ENCODE measurements around the gene SPINK7.
"Not testable (repeated sequence)": the region's sequence is repeated elsewhere in the genome, so short reads cannot be mapped to it uniquely, and the experiment has no call there.

Gene SPINK7

GRCh38 chr5:148312153-148312552, at the start of gene SPINK7:
TSS of gene SPINK7 (plus strand) at chr5:148312423. CDS start at chr5:148312484, 61 bp downstream.
- DNase-seq, result no peak

GRCh38 chr5:148267962-148268361, 44.3 kb upstream of the SPINK7 start:
- no peak for DNase-seq

- DNase-seq, result no peak
These were observed 43.7 kb upstream of the SPINK7 start, which contains the start of gene SPINK13 for GRCh38 chr5:148268566-148268965. TSS of gene SPINK13 (plus strand) at chr5:148268794. CDS start at chr5:148270073, 1,279 bp downstream.

GRCh38 chr5:148275129-148275528, 37.1 kb upstream of the SPINK7 start:
- not testable (repeated sequence) for DNase-seq

GRCh38 chr5:148280893-148281292, 31.3 kb upstream of the SPINK7 start:
- DNase-seq, result not testable (repeated sequence)

GRCh38 chr5:148281336-148281735, 30.9 kb upstream of the SPINK7 start:
- not testable (repeated sequence) for DNase-seq

GRCh38 chr5:148290271-148291195, 21.7 kb upstream of the SPINK7 start:
- DNase-seq, result peak; percentile 21 to 30

- DNase-seq, result no peak
These were observed 14.5 kb upstream of the SPINK7 start for GRCh38 chr5:148297731-148298130.

- DNase-seq, result no peak
These were observed 5.8 kb upstream of the SPINK7 start for GRCh38 chr5:148306446-148306845.

GRCh38 chr5:148309019-148309418, 3.2 kb upstream of the SPINK7 start:
- no peak for DNase-seq

- no peak for DNase-seq
These were observed 2.5 kb upstream of the SPINK7 start for GRCh38 chr5:148309746-148310145.

- no peak for DNase-seq
These were observed 739 bp upstream of the SPINK7 start for GRCh38 chr5:148311484-148311883.

- no peak for DNase-seq
These were observed 2.0 kb downstream of the SPINK7 start for GRCh38 chr5:148314187-148314586.

GRCh38 chr5:148314731-148315130, 2.5 kb downstream of the SPINK7 start:
- DNase-seq, result no peak

GRCh38 chr5:148320011-148320963, 8.1 kb downstream of the SPINK7 start:
- not testable (repeated sequence) for DNase-seq

- DNase-seq, result no peak
These were observed 21.1 kb downstream of the SPINK7 start for GRCh38 chr5:148333262-148333849.

- DNase-seq, result no peak
These were observed 23.0 kb downstream of the SPINK7 start, which contains the start of gene SPINK9 for GRCh38 chr5:148335259-148335658. TSS of gene SPINK9 (plus strand) at chr5:148335559. CDS start at chr5:148335614, 55 bp downstream.

GRCh38 chr5:148336704-148337435, 24.6 kb downstream of the SPINK7 start:
- DNase-seq, result no peak

- DNase-seq, result no peak
These were observed 30.3 kb downstream of the SPINK7 start for GRCh38 chr5:148342371-148343045.

- DNase-seq, result no peak
These were observed 30.8 kb downstream of the SPINK7 start for GRCh38 chr5:148343046-148343407.

Measured in NCI-H2081 (cell line).